HG02763 (cell line): ENCODE data around the gene DCAF6.

Experiments
- ATAC-seq: cut with Tn5 transposase; IDR thresholded peaks from one replicate; pipeline ENCODE4 v1.9.1; 2021; ENCODE audit warnings: mild to moderate bottlenecking, moderate library complexity; ENCODE audit not compliant: unreplicated experiment

DCAF6 gene

DNA sequence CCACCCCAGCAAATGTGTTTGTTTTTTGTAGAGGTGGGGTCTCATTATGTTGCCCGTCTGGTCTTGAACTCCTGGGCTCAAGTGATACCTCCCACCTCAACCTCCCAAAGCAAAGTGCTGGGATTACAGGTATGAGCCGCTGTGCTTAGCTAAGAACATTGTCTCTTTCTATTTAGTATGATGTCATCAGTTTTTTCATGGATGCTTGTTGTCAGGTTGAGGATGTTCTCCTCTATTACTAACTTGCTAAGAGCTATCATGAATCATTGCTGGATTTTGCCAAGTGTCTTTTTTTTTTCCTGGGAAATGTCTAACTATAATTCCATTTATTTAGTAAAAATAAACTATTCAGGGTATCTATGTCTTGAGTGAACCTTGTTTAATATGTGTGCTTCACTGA is 19.4 kb downstream of the DCAF6 start:
- no peak for ATAC-seq

DNA sequence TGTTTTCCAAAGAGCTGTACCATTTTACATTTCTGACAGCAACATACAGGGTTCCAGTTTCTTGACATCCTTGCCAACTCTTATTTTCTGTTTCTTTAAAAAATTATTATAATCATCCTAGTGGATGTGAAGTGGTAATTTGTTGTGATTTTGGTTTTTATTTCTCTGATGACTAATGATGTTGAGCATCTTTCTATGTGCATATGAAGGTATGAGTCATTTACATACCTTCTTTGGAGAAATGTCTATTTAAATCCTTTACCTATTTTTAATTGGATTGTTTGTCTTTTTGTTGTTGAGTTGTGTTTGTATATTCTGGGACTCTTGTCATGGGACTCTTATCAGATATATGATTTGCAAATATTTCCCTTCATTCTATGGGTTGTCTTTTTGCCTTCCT is 21.2 kb downstream of the DCAF6 start:
- ATAC-seq, result no peak

DNA sequence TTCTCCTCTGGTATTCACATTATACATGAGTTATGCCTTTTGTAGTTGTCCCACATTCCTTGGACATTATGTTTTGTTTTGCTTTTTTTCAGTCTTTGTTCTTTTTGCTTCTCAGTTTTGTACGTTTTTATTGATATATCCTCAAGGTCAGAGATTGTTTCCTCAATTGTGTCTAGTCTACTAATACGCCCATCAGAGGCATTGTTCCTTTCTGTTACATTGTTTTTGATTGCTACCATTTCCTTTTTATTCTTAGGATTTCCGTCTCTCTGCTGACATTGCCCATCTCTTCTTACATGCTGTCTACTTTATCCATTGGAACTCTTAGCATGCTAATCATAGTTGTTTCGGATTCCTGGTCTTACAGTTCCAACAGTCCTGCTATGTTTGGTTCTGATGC is 28.2 kb downstream of the DCAF6 start:
- ATAC-seq, result no peak

DNA sequence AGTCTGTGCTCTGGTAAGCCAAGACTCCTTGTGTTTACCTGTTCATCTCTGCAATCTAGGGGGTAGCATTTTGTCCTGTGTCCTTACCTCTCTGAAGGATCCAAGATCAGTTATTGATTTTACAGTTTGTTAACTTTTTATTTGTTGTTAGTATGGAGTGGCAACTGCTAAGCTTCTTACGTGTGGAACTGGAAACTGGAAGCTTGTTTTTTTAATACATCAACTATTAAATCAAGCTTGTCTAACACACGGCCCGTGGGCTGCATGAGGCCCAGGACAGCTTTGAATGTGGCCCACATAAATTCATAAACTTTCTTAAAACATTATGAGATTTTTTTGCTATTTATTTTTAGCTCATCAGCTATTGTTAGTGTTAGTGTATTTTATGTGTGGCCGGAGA is 29.6 kb downstream of the DCAF6 start:
- ATAC-seq, result no peak

DNA sequence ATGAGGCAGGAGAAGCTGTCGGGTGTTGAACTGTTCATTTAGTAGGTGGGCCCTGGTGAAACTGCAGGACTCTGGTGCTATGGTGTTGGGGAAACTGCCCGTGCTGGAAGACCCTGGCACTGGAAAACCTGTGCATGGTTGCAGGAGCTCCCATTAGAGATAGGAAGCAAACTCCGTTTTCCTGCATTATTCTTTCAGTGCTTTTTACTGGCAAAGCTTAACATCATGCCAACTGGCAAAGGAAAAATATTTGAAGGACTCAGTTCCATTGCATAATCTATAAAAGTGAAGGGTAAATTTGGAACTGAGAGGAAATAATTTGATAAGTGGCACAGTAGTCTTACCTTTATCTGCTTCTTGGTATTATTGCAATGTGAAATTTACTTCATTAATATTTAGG is 32.1 kb downstream of the DCAF6 start:
- no peak for ATAC-seq

DNA sequence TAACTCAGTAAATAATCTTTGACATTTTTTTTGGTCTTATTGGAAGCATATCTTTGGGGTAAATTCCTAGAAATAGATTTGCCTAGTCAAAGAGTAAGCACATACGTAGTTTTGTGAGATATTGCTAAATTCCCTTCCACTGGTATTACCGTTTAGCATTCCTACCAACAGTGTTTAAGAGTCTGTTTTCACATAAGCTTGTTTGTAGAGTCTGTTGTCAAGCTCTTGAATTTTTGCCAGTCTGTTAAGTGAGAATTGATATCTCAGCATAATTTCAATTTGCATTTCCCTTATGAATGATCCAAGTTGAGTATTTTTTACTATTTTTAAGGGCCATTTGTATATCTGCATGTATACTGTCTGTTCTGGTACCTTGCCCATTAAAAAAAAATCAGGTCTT is 37.3 kb downstream of the DCAF6 start:
- ATAC-seq, result no peak

DNA sequence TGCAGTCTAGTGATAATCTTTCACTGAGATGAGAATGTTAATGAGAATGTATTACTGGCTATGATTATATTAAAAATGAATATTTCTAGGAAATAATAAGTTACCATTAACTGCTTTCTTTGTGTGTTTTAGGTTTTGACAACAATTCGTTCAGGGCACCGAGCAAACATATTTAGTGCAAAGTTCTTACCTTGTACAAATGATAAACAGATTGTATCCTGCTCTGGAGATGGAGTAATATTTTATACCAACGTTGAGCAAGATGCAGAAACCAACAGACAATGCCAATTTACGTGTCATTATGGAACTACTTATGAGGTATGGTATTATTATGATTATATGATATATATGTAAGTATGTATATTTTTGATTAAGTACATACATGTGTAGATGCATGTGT is 38.2 kb downstream of the DCAF6 start:
- ATAC-seq, result no peak

DNA sequence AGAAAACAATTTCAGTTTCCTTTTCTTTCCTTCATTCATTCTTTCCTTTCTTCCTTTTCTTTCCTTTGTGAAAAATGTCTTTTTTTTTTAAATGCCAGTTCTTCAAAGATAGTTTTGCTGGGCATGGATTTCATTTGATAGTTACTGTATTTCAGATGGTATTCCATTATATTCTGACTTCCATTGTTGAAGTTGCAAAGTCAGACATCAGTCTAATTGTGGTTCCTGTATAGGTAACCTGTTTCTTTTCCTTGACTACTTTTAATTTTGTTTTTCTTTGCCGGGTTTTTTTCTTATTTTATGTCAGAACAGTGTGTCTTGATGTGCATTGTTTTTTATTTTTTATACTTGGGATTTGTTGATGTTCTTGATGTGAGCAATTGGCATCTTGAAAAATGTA is 40.8 kb downstream of the DCAF6 start:
- ATAC-seq, result no peak

DNA sequence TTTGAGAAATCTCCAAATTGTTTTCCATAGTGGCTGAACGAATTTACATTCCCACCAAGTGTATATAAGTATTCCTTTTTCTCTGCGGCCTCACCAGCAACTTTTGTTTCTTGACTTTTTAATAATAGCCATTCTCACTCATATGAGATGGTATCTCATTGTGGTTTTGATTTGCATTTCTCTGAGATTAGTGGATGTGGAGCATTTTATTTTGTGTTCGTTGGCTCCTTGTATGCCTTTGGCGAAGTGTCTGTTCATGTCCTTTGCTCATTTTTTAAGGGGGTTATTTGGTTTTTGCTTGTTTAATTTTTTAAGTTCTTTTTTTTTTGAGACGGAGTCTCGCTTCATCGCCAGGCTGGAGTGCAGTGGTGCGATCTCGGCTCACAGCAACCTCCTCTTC is 45.5 kb downstream of the DCAF6 start:
- ATAC-seq, result no peak

DNA sequence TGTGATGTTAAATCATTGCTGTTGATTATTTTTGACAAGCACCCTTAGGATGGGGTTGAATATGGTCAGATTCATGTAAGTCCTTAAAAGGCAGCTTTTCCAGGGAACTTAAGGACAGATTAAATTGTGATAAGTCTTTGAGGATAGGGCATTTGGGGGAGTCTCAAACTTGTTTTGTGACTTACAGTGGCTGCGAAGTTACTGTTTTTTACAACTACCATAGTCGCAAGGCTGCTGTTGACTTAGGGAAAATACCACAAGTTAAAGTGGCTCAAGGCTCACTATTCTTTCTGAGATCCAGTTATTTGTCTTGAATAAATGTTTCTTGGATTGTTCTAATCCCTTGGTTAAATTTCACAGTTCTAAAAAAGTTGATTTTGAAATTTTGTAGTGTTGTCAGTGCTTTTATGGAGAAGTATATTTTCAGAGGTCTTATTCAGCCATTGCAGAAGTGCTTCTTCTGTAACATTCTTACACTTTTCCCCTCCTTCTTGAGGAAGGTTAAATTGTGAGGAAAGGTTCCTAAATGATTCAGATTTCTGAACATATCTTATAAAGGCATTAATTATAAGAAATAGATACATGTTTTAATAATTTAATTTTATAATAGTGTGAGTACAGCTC is 47.4 kb downstream of the DCAF6 start:
- ATAC-seq, result no peak

DNA sequence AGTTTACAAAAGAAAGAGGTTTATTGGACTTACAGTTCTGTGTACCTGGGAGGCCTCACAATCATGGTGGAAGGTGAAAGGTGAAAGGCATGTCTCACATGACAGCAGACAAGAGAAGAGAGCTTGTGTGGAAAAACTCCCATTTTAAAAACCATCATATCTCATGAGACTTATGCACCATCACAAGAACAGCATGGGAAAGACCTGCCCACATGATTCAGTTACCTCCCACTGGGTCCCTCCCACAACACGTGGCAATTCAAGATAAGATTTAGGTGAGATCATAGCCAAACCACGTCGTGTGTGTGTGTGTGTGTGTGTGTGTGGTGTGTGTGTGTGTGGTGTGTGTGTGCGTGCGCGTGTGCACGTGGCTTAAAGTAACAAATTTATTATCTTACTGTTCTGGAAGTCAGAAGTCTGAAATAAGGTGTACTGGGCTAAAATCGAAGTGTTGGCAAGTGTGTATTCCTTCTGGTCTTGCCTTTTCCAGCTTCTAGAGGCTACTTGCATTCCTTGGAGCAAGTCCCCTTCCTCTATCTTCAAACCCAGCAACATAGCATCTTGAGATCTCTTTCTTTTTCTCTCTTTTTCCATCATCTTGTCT is 48.5 kb downstream of the DCAF6 start:
- no peak for ATAC-seq

DNA sequence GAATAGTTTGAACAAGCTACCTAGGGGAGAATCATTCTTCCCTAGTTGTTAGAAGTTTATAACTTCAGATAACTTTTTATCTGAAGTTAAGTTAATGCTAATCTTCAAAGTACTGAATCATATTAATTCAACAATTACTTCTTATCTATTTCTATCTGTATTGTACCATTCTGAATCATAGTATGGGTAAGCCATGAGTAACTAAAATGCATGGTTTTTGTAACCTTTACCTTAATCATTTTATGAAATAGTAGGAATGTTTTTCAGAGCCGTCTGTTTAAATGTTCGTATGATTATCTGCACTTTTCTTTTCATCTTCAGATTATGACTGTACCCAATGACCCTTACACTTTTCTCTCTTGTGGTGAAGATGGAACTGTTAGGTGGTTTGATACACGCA is 50.7 kb downstream of the DCAF6 start:
- ATAC-seq, result no peak

DNA sequence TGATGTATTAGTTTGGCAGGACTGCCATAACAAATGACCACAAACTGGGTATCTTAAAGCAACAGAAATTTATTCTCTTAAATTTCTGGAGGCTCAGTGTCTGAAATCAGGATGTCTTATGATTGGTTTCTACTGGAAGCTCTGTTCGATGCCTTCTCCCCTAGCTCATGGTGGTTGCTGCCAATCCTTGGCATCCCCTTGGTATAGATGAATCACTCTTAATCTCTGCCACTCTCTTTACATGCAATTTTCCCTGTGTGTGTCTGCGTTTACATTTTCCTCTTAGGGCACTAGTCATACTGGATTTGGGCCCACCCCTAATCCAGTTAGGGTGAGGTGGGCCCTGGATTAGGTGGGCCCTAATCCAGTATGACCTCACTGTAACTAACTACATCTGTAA is 55.1 kb downstream of the DCAF6 start:
- no peak for ATAC-seq

DNA sequence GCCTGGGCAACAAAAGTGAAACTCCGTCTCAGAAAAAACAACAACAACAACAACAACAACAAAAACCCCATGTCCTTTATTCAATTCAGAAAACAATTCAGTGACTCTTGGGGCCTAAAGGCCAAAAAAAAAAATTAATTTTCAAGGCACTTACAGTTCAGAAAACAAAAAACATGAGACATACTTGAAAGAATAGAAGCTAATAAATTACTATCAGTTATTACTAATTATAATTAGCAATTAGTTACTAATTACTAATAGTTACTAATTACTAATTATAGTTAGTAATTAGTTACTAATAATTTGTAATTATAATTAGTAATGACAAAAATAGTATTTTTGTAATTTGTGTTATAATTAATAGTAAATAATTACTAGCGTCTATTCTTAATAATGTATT is 57.2 kb downstream of the DCAF6 start:
- ATAC-seq, result no peak

DNA sequence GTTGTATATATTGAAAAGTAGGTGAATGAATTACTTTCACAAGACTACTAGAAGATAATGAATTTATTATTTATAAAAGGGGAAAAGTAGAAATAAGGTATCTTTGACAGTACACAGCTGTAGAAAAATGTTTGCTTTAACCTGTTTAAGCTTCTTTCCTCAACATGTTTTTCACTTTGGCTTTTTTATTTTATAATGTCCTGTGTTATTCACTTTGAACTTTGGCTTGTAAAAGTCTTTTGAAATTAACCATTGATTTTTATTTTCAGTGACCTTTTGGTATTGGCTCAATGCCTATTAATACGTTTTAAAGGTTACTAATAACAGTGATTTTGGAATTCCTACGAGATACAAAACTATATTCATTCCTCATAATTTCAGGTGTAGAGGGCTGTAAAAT is 58.1 kb downstream of the DCAF6 start:
- ATAC-seq, result no peak

DNA sequence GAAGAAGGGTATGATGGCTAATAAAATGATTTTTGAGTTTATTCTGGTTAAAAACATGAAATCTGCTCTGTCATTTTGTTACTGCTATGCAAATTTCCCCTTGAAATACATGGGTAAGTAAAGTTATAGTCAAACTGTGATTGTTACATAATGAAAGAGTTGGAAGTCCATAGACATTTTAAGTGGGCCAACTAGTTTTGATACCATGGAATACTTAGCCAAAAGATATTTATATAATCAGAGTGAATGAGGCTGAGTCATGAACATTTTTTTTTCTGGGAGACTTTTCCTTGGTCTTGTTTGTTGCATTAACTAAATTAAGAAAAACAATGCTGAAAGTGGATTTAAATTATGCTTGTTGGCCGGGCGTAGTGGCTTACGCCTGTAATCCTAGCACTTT is 58.6 kb downstream of the DCAF6 start:
- no peak for ATAC-seq

DNA sequence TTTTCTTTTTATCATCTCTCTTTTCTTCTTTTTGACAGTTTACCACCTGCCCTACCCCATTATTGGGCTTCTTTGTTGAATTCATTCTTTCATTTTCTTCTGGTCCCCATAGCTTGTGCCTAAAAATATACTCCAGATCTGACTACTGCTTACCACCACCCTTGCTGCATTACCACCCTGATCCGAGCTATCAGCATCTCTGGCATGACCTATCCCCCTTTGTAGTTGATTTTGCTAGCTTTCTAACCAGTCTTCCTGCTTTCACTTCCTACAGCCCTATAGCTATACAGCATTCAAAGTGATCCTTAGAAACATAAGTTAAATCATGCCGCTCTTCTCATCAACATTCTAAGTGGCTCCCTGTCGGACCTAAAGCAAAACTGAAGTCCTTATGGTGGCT is 59.8 kb downstream of the DCAF6 start:
- no peak for ATAC-seq

DNA sequence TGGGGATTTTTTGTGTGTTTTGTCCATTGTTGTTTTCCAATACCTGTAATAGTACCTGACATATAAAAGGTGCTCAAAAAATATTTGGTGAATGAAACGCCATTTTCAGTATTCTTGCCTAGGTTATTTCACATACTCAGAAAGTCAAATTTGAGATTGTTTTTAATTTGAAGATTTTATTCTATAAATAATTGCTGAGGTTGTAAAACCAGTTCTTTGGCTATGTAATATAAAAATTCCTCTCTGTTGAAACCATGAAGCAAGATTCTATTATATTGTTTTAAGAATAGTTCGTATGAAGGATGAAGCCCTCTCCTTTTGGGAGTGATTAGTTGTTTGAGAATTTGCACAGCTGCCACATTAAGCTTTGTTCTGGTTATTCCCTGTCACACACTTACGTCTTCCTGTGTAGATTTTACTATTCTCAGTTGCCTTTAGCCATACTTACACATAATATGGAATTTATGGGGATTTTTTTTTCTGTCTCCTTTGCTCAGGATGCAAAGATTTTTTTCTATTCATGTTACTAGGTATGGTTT is 60.6 kb downstream of the DCAF6 start:
- no peak for ATAC-seq

DNA sequence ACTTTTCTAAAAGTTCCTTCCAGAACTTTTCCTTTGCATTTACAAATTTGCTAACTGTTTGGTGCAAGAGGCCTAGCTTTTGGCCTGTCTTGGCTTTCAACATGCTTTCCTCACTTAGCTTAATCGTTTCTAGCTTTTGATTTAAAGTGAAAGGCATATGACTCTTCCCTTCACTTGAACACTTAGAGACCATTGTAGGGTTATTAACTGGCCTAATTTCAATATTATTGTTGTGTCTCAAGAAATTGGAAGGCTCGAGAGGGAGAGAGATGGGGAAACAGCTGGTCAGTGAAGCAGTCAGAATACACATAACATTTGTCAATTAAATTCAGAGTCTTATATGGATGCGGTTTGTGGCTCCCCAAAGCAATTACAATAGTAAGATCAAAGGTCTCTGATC is 63.4 kb downstream of the DCAF6 start:
- no peak for ATAC-seq

DNA sequence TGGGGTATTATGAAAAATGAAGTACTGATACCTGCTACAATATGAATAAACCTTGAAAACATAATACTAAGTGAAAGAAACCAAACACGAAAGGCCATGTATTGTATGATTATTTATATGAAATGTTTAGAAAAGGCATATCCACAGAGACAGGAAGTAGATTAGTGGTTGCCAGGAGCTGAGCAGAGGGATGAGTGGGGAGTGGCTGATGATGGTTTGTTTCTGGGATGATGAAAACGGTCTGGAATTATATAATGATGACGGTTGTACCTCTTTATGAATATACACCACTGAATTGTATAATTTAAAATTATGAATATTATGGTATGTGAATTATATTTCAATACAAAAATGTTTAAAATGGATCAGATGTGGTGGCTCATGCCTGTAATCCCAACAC is 64.2 kb downstream of the DCAF6 start:
- ATAC-seq, result no peak

DNA sequence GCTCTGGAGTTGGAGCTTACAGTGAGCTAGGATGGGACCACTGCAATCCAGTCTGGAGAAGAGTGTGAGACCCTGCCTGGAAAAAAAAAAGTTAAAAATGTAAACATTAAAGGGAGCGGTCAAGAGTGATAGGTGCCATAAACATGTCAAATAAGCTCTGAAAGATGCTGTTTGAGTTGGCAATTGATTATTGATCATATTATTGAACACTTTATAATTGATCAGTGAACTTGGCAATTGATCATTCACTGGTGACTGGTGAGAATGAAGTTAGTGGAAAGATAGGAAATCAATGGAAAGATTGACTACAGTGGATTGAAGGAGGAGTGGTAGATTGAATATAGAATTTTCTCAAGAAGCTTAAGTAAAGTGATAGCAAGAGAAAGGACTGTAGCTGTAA is 64.7 kb downstream of the DCAF6 start:
- ATAC-seq, result no peak

DNA sequence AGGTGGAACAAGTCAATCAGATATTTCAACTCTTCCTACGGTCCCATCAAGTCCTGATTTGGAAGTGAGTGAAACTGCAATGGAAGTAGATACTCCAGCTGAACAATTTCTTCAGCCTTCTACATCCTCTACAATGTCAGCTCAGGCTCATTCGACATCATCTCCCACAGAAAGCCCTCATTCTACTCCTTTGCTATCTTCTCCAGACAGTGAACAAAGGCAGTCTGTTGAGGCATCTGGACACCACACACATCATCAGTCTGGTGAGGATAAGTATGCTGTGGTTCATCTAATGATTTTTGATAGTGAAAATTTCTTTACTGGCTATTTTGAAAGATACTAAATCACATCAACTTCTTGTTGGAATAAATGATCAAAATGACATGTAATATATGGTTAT is 68.0 kb downstream of the DCAF6 start:
- ATAC-seq, result no peak

DNA sequence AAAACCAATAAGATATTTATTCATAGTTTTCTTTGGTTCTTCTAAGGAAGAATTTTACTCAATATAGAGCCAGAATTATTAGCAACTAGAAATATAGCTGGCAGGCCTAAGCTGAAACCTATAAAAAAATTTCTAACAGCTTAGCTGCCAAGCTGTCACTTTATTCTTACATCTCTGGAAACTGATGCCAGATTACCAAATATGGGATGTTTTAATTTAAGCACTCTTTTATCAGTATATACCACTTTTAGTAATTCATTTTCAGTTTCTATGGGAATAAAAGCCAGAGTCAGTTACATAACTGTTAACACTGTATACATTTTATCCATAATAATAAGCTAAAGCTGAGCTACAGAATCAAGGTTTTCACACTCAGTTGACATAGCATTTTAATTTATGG is 69.0 kb downstream of the DCAF6 start:
- ATAC-seq, result no peak
